ENCODE data around the gene STEAP1B.

DNA sequence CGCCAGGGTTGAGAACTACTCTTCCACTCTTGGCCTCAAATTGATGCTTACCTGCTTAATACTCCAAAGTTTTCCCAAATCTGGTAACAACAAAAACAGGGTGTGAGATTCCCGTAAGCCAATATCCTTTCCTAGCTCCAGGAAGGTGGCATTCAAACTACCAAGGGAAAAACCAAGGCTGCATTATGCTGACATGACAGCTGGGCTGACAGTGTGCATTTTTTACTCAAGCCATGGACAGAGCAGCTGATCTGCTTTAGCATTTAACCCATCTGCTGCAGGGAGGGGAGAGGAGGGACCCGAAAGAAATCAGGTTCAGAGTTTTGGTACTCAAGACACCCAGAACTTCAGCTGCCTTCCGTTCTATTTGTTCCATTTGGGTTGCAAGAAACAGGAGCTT lies 93.3 kb downstream of the STEAP1B start:
- TF ChIP-seq EP300 (IDR thresholded peaks at IDR 0.05; ENCODE audit: borderline replicate concordance) = no peak
- TF ChIP-seq, protein P1, sequence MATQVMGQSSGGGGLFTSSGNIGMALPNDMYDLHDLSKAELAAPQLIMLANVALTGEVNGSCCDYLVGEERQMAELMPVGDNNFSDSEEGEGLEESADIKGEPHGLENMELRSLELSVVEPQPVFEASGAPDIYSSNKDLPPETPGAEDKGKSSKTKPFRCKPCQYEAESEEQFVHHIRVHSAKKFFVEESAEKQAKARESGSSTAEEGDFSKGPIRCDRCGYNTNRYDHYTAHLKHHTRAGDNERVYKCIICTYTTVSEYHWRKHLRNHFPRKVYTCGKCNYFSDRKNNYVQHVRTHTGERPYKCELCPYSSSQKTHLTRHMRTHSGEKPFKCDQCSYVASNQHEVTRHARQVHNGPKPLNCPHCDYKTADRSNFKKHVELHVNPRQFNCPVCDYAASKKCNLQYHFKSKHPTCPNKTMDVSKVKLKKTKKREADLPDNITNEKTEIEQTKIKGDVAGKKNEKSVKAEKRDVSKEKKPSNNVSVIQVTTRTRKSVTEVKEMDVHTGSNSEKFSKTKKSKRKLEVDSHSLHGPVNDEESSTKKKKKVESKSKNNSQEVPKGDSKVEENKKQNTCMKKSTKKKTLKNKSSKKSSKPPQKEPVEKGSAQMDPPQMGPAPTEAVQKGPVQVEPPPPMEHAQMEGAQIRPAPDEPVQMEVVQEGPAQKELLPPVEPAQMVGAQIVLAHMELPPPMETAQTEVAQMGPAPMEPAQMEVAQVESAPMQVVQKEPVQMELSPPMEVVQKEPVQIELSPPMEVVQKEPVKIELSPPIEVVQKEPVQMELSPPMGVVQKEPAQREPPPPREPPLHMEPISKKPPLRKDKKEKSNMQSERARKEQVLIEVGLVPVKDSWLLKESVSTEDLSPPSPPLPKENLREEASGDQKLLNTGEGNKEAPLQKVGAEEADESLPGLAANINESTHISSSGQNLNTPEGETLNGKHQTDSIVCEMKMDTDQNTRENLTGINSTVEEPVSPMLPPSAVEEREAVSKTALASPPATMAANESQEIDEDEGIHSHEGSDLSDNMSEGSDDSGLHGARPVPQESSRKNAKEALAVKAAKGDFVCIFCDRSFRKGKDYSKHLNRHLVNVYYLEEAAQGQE (IDR thresholded peaks at IDR 0.05; ENCODE audit: low read depth) = no peak

All from Ishikawa (cell line).